Measurements from ENCODE around the gene CCDC17.

GRCh38 chr1:45615885-45616284, 8.0 kb downstream of the CCDC17 start:
- TF ChIP-seq CTCF (IDR thresholded peaks at IDR 0.05) = no peak
- no peak for TF ChIP-seq POLR2A (IDR thresholded peaks at IDR 0.05)

All from thyroid gland (tissue), 4 donors.